HepG2 (cell line): Measurements from ENCODE around the gene GJD4. TPM values are rescaled to one million over a fixed set of nuclear protein-coding genes. Genes with fewer than 3 reads are reported as not detected.

Experiments
- IRF2 ChIP-seq: IDR thresholded peaks from 2 replicates; pipeline ENCODE4 v1.6.1; 2018; ENCODE audit warnings: missing genetic modification reagents, missing compliant biosample characterization
- KAT7 ChIP-seq: IDR thresholded peaks from 2 replicates; pipeline ENCODE4 v1.6.1; 2018; ENCODE audit warnings: borderline replicate concordance, missing compliant biosample characterization
- KLF16 ChIP-seq, 2 experiments: sonication (generic) in 1 of 2; formaldehyde crosslinking in 1 of 2; IDR thresholded peaks; 2 replicates each; pipeline versions ENCODE4 v1.6.1 to v1.8.0; 2016 to 2023; ENCODE audit warnings: missing genetic modification reagents in 2 of 2, missing compliant biosample characterization in 1 of 2
- MAF1 ChIP-seq: sonication (generic); formaldehyde crosslinking; IDR thresholded peaks from 2 replicates; pipeline ENCODE4 v1.5.0; 2020; ENCODE audit warnings: missing genetic modification reagents, borderline replicate concordance
- NKX3-1 ChIP-seq: sonication (generic); formaldehyde crosslinking; IDR thresholded peaks from 2 replicates; pipeline ENCODE4 v1.5.0; 2020; ENCODE audit warnings: missing genetic modification reagents
- NRL ChIP-seq: sonication (generic); formaldehyde crosslinking; IDR thresholded peaks from 2 replicates; pipeline ENCODE4 v1.5.0; 2020; ENCODE audit warnings: missing genetic modification reagents, mild to moderate bottlenecking, moderate library complexity, borderline replicate concordance
- PBX3 ChIP-seq: sonication (generic); formaldehyde crosslinking; IDR thresholded peaks from 2 replicates; pipeline ENCODE4 v1.8.1; 2023; ENCODE audit warnings: missing genetic modification reagents, inconsistent platforms, borderline replicate concordance
- SNAPC2 ChIP-seq: sonication (generic); formaldehyde crosslinking; IDR thresholded peaks from 2 replicates; pipeline ENCODE4 v1.8.1; 2022; ENCODE audit warnings: mild to moderate bottlenecking, missing genetic modification reagents
- SOX13 ChIP-seq, 3 experiments: fragments of 450-650 bp in 1 of 3; sonication (generic) in 1 of 3; formaldehyde crosslinking in 1 of 3; IDR thresholded peaks in 2 of 3; conservative IDR thresholded peaks in 1 of 3; 2 replicates each; pipeline versions ENCODE4 v1.5.0 to v1.6.1; 2016 to 2020; ENCODE audit warnings: antibody characterized with exemption in 1 of 3, mild to moderate bottlenecking in 1 of 3, missing compliant biosample characterization in 1 of 3, missing genetic modification reagents in 1 of 3, moderate library complexity in 1 of 3
- TAF15 ChIP-seq: fragments of 200-400 bp; formaldehyde crosslinking; IDR thresholded peaks from one replicate; pipeline ENCODE4 v1.6.1; 2018; ENCODE audit warnings: mild to moderate bottlenecking, low read depth, low read length; ENCODE audit not compliant: poor library complexity, severe bottlenecking
- ZNF407 ChIP-seq: sonication (generic); formaldehyde crosslinking; IDR thresholded peaks from one replicate; pipeline ENCODE4 v1.5.1; 2020; ENCODE audit warnings: mild to moderate bottlenecking, missing genetic modification reagents; ENCODE audit errors: not compliant biosample characterization
- ZNF607 ChIP-seq: sonication (generic); formaldehyde crosslinking; IDR thresholded peaks from 2 replicates; pipeline ENCODE4 v1.5.1; 2020; ENCODE audit warnings: missing genetic modification reagents, mild to moderate bottlenecking, borderline replicate concordance
- ZNF792 ChIP-seq: IDR thresholded peaks from 2 replicates; pipeline ENCODE4 v1.6.1; 2016
- polyA plus RNA-seq, 8 experiments: library from polyadenylated mRNA; depleted of rRNA in 3 of 8; stranded (reverse) in 7 of 8; unstranded in 1 of 8; fragments of >200 nt; fragmentation: Illumina TruSeq in 4 of 8; extraction: Trizol in 4 of 8; gene quantifications; 2 replicates each; pipeline versions ENCODE4 v1.2.1 to v1.2.3, GENCODE V29; 2011 to 2016; ENCODE audit warnings: low read depth in 4 of 8, missing spikeins in 1 of 8, mixed read lengths in 1 of 8; ENCODE audit not compliant: insufficient read depth in 1 of 8
- total RNA-seq, 5 experiments: library from RNA; depleted of rRNA; stranded (reverse); fragments of >200 nt; fragmentation: Illumina TruSeq; extraction: Trizol; gene quantifications; 2 replicates each; pipeline ENCODE4 v1.2.3, GENCODE V29; 2016; ENCODE audit warnings: low read depth in 1 of 5
- TF ChIP-seq, protein P1 (sequence below): sonication (generic); formaldehyde crosslinking; IDR thresholded peaks from 2 replicates; pipeline ENCODE4 v1.4.0; 2020; ENCODE audit warnings: missing genetic modification reagents, borderline replicate concordance

Gene GJD4
- total and polyA plus RNA-seq, 2 of the 13 experiments (the other 11 are each of a cell fraction or from before 2014, with no cell fraction given), result not detected

GRCh38 chr10:35612385-35613106, 7.4 kb downstream of the GJD4 start (continued):
- no peak for TF ChIP-seq ZNF407 (CRISPR knock-in tag)
- no peak for TF ChIP-seq IRF2 (CRISPR knock-in tag)
- no peak for TF ChIP-seq PBX3 (CRISPR knock-in tag)
- no peak for TF ChIP-seq SOX13 (IDR thresholded peaks at IDR 0.05)
- peak in 1 of 2 experiments; percentile 62; a peak in 2 of 4 replicates for TF ChIP-seq SOX13 (CRISPR knock-in tag; conservative IDR thresholded peaks at IDR 0.05 in 1 of 2, IDR thresholded peaks at IDR 0.05 in 1 of 2)
- TF ChIP-seq NKX3-1 (CRISPR knock-in tag), result no peak
- no peak for TF ChIP-seq SNAPC2 (CRISPR knock-in tag)
- no peak for TF ChIP-seq MAF1 (CRISPR knock-in tag)
- no peak for TF ChIP-seq KAT7 (CRISPR knock-in tag)
- TF ChIP-seq, protein P1, sequence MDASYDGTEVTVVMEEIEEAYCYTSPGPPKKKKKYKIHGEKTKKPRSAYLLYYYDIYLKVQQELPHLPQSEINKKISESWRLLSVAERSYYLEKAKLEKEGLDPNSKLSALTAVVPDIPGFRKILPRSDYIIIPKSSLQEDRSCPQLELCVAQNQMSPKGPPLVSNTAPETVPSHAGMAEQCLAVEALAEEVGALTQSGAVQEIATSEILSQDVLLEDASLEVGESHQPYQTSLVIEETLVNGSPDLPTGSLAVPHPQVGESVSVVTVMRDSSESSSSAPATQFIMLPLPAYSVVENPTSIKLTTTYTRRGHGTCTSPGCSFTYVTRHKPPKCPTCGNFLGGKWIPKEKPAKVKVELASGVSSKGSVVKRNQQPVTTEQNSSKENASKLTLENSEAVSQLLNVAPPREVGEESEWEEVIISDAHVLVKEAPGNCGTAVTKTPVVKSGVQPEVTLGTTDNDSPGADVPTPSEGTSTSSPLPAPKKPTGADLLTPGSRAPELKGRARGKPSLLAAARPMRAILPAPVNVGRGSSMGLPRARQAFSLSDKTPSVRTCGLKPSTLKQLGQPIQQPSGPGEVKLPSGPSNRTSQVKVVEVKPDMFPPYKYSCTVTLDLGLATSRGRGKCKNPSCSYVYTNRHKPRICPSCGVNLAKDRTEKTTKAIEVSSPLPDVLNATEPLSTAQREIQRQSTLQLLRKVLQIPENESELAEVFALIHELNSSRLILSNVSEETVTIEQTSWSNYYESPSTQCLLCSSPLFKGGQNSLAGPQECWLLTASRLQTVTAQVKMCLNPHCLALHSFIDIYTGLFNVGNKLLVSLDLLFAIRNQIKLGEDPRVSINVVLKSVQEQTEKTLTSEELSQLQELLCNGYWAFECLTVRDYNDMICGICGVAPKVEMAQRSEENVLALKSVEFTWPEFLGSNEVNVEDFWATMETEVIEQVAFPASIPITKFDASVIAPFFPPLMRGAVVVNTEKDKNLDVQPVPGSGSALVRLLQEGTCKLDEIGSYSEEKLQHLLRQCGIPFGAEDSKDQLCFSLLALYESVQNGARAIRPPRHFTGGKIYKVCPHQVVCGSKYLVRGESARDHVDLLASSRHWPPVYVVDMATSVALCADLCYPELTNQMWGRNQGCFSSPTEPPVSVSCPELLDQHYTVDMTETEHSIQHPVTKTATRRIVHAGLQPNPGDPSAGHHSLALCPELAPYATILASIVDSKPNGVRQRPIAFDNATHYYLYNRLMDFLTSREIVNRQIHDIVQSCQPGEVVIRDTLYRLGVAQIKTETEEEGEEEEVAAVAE, result no peak
- peak; percentile 63; the same call in 1 of the 2 replicates for TF ChIP-seq ZNF792
- TF ChIP-seq TAF15, result no peak
- no peak for TF ChIP-seq NRL (CRISPR knock-in tag)
- peak in 1 of 2 experiments; percentile 41; a peak in 1 of 4 replicates for TF ChIP-seq KLF16 (CRISPR knock-in tag; IDR thresholded peaks at IDR 0.05)
- TF ChIP-seq ZNF607 (CRISPR knock-in tag), result no peak
